Vagina (tissue), 2 donors: Measurements from ENCODE around the gene INCENP. TPM values are rescaled to one million over a fixed set of nuclear protein-coding genes. Genes with fewer than 3 reads are reported as not detected.

ENCODE experiments used
- DNase-seq, 2 donors: peaks; one replicate each; pipeline ENCODE4 v3.0.0-alpha.2; 2017; ENCODE audit errors: extremely low spot score in 2 of 2
- H3K27ac ChIP-seq: fragments of 200-600 bp; sonication (generic); one replicate; pipeline ENCODE4 v1.5.1; 2019
- H3K27me3 ChIP-seq: fragments of 200-600 bp; sonication (generic); one replicate; pipeline ENCODE4 v1.5.1; 2019
- H3K36me3 ChIP-seq, 2 donors: fragments of 200-600 bp; sonication (generic); one replicate each; pipeline ENCODE4 v1.5.1; 2017 to 2019
- H3K4me1 ChIP-seq: fragments of 200-600 bp; sonication (generic); one replicate; pipeline ENCODE4 v1.5.1; 2019
- H3K4me3 ChIP-seq, 2 donors: fragments of 200-600 bp; sonication (generic); 1 replicate in 1 of 2; 2 replicates in 1 of 2; pipeline ENCODE4 v1.5.1; 2016 to 2019
- H3K9me3 ChIP-seq: fragments of 200-600 bp; sonication (generic); one replicate; pipeline ENCODE4 v1.5.1; 2019
- POLR2A ChIP-seq, 2 donors: fragments of 450-650 bp; IDR thresholded peaks; one replicate each; pipeline ENCODE4 v1.6.1; 2017; ENCODE audit warnings: antibody characterized with exemption in 2 of 2, mild to moderate bottlenecking in 2 of 2, moderate library complexity in 2 of 2
- POLR2AphosphoS5 ChIP-seq, 2 donors: sonication (generic); formaldehyde crosslinking; IDR thresholded peaks; one replicate each; pipeline ENCODE4 v1.9.0; 2017; ENCODE audit warnings: antibody characterized with exemption in 2 of 2, mild to moderate bottlenecking in 2 of 2, low read depth in 1 of 2; ENCODE audit not compliant: insufficient read depth in 1 of 2
- intact Hi-C: fragments of 100-400 bp; cut with DNase I; formaldehyde crosslinking; loops from one replicate; pipeline ENCODE4 v1.15.1; 2023
- total RNA-seq: library from RNA; depleted of rRNA; stranded (reverse); fragments of >200 nt; gene quantifications from one replicate; pipeline ENCODE4 v1.2.3, GENCODE V29; 2016
- TF ChIP-seq, protein P1 (sequence below), 3 experiments: fragments of 450-650 bp in 2 of 3; fragments of 200-600 bp in 1 of 3; sonication (generic) in 1 of 3; IDR thresholded peaks; one replicate each; pipeline ENCODE4 v1.5.1; 2017 to 2019; ENCODE audit warnings: antibody characterized with exemption in 3 of 3, mild to moderate bottlenecking in 2 of 3, moderate library complexity in 2 of 3

The INCENP gene
- total RNA-seq, 1 donor from 2014 or later, result 39.0 TPM

DNA sequence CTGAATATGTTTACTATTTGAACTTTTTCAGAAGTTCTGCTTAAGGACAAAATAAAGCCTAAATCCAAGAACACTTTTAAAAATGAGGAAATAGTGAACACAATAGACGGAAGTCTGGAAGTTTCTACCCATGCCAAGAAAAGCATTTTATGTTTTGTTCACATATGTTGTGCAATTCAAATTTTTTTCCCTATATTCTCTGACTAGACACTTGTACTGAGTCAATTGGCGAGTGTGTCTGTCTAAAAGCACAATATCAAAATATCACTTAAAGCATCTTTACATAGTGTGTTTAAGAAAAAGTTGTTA, 29.2 kb downstream of the INCENP start:
- H3K36me3 ChIP-seq, result peaks cover 0 to 38% of the 10 kb centered on the region in 2 donors

DNA sequence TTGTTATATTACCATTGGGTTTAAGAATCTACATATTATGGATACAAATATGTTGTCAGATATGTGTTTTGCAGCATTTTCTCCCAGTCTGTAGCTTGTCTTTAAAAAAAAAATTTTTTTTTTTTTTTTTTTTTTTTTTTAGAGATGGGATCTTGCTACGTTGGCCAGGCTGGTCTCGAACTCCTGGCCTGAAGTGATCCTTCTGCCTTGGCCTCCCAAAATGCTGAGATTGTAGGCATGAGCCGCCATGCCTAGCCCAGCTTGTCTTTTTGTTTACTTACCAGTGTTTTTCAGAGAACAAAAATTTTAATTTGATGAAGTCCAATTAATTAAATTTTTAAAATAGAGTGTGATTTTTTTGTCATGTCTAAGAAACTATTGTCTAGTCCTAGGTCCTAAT, 29.8 kb downstream of the INCENP start:
- peaks cover 0 to 32% of the 10 kb centered on the region in 2 donors for H3K36me3 ChIP-seq
- H3K27me3 ChIP-seq, result no peaks in the 10 kb centered on the region
- TF ChIP-seq POLR2A (IDR thresholded peaks at IDR 0.05) (no peak), POLR2AphosphoS5 (IDR thresholded peaks at IDR 0.05; ENCODE audit: insufficient read depth in 1 of 2, low read depth in 1 of 2) (no peak)
- TF ChIP-seq, protein P1, sequence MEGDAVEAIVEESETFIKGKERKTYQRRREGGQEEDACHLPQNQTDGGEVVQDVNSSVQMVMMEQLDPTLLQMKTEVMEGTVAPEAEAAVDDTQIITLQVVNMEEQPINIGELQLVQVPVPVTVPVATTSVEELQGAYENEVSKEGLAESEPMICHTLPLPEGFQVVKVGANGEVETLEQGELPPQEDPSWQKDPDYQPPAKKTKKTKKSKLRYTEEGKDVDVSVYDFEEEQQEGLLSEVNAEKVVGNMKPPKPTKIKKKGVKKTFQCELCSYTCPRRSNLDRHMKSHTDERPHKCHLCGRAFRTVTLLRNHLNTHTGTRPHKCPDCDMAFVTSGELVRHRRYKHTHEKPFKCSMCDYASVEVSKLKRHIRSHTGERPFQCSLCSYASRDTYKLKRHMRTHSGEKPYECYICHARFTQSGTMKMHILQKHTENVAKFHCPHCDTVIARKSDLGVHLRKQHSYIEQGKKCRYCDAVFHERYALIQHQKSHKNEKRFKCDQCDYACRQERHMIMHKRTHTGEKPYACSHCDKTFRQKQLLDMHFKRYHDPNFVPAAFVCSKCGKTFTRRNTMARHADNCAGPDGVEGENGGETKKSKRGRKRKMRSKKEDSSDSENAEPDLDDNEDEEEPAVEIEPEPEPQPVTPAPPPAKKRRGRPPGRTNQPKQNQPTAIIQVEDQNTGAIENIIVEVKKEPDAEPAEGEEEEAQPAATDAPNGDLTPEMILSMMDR (IDR thresholded peaks at IDR 0.05), result no peak
- H3K4me1 ChIP-seq, result no peaks in the 10 kb centered on the region
- no peak for DNase-seq
- H3K27ac ChIP-seq, result no peak overlapping the region
- no peaks in the 10 kb centered on the region for H3K9me3 ChIP-seq
- H3K4me3 ChIP-seq, result no peak overlapping the region
- intact Hi-C loops, result no loop called here

More for the DNA sequence above, 29.2 kb downstream of the INCENP start:
- intact Hi-C loops, result no loop called here
- Histone ChIP-seq H3K27me3 (no peaks in the 10 kb centered on the region), H3K27ac (no peak overlapping the region), H3K9me3 (no peaks in the 10 kb centered on the region), H3K4me1 (no peaks in the 10 kb centered on the region), H3K4me3 (no peak overlapping the region)
- no peak for DNase-seq
- TF ChIP-seq, protein P1 (IDR thresholded peaks at IDR 0.05), result no peak
- TF ChIP-seq POLR2AphosphoS5 (IDR thresholded peaks at IDR 0.05; ENCODE audit: insufficient read depth in 1 of 2, low read depth in 1 of 2), result no peak
- no peak for TF ChIP-seq POLR2A (IDR thresholded peaks at IDR 0.05)

DNA sequence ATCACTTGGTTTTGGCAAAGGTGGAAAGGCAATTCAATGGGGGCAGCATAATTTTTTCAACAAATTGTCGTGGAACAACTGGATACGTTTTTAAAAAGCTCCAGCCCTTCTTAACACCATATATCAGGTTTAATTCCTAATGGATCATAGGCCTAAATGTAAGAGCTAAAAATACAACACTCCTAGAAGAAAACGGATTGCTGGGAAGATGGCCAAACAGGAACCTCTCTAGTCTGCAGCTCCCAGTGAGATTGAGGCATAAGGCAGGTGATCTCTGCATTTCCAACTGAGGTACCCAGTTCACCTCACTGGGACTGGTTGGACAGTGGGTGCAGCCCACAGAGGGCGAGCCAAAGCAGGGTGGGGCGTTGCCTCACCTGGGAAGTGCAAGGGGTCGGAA, 33.8 kb downstream of the INCENP start:
- DNase-seq, result no peak
- no peaks in the 10 kb centered on the region for H3K36me3 ChIP-seq
- H3K4me1 ChIP-seq, result no peaks in the 10 kb centered on the region
- no peak overlapping the region for H3K27ac ChIP-seq
- TF ChIP-seq POLR2AphosphoS5 (IDR thresholded peaks at IDR 0.05; ENCODE audit: insufficient read depth in 1 of 2, low read depth in 1 of 2), result no peak
- TF ChIP-seq, protein P1 (IDR thresholded peaks at IDR 0.05), result no peak
- no peak for TF ChIP-seq POLR2A (IDR thresholded peaks at IDR 0.05)
- no peak overlapping the region for H3K4me3 ChIP-seq
- H3K27me3 ChIP-seq, result no peaks in the 10 kb centered on the region
- H3K9me3 ChIP-seq, result no peaks in the 10 kb centered on the region
- intact Hi-C loops, result loop anchor here (1.0 kb wide), 1 partner anchor 27 kb away; no protein-coding TSS in a partner anchor

DNA sequence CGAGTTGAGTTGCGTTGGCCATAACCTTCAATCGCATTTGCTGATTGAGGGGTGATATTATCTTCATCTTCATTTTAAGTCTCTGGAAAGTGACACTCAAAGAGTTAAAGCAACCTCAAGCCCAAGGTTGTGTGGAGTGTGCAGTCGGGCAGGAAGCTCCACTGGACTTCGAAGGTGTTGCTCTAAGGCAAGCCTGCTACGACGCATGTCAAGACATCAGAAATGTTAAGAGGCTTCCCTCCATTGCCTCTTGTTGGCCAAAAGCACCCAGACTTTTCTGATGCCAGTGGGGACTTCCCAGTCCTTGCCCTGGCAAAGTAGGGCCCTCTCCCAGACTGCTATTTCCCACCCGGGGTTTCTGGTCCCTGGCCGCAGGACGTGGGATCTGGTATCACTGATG, 42.6 kb downstream of the INCENP start:
- Histone ChIP-seq H3K4me3 (no peak overlapping the region), H3K27ac (no peak overlapping the region), H3K36me3 (no peaks in the 10 kb centered on the region), H3K4me1 (no peaks in the 10 kb centered on the region), H3K27me3 (no peaks in the 10 kb centered on the region), H3K9me3 (no peaks in the 10 kb centered on the region)
- intact Hi-C loops, result no loop called here
- TF ChIP-seq POLR2A (IDR thresholded peaks at IDR 0.05) (no peak), POLR2AphosphoS5 (IDR thresholded peaks at IDR 0.05; ENCODE audit: insufficient read depth in 1 of 2, low read depth in 1 of 2) (no peak)
- TF ChIP-seq, protein P1 (IDR thresholded peaks at IDR 0.05), result no peak
- DNase-seq, result no peak

DNA sequence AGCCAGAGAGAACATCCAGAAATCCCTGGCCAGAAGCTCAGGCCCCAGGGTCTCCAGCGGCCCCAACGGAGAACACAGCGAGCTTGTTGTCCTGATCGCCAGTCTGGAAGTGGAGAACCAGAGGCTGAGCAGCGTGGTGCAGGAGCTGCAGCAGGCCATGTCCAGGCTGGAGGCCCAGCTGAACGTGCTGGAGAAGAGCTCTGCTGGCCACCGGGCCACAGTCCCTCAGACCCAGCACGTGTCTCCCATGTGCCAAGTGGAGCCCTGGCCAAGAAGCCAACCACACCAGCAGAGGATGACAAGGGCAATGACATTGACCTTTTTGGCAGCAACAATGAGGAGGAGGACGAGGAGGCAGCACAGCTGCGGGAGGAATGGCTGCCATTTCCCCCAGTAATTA, 45.6 kb downstream of the INCENP start:
- intact Hi-C loops, result no loop called here
- no peak for DNase-seq
- H3K36me3 ChIP-seq, result no peaks in the 10 kb centered on the region
- no peaks in the 10 kb centered on the region for H3K9me3 ChIP-seq
- H3K4me3 ChIP-seq, result no peak overlapping the region
- H3K27me3 ChIP-seq, result no peaks in the 10 kb centered on the region
- no peak overlapping the region for H3K27ac ChIP-seq
- H3K4me1 ChIP-seq, result peaks cover 5% of the 10 kb centered on the region
- TF ChIP-seq POLR2A (IDR thresholded peaks at IDR 0.05) (no peak), POLR2AphosphoS5 (IDR thresholded peaks at IDR 0.05; ENCODE audit: insufficient read depth in 1 of 2, low read depth in 1 of 2) (no peak)
- TF ChIP-seq, protein P1 (IDR thresholded peaks at IDR 0.05), result no peak
